Endothelial cell (in vitro differentiated cells): ENCODE measurements around the gene PHKG2. TPM values are rescaled to one million over a fixed set of nuclear protein-coding genes. Genes with fewer than 3 reads are reported as not detected.

ENCODE experiments used
- DNase-seq: peaks from one replicate; pipeline ENCODE4 v3.0.0; 2021; ENCODE audit warnings: low spot score
- H3K27ac Mint-ChIP-seq: one replicate; pipeline ENCODE4 v1.8.0; 2021; ENCODE audit warnings: mixed read lengths, inconsistent platforms; ENCODE audit not compliant: unreplicated experiment
- H3K27me3 Mint-ChIP-seq: one replicate; pipeline ENCODE4 v1.8.0; 2021; ENCODE audit warnings: mild to moderate bottlenecking, moderate library complexity, mixed read lengths, inconsistent platforms; ENCODE audit not compliant: unreplicated experiment
- H3K36me3 Mint-ChIP-seq: one replicate; pipeline ENCODE4 v1.8.0; 2021; ENCODE audit warnings: mild to moderate bottlenecking, low read depth, mixed read lengths, inconsistent platforms; ENCODE audit not compliant: unreplicated experiment
- H3K4me1 Mint-ChIP-seq: one replicate; pipeline ENCODE4 v1.8.0; 2021; ENCODE audit warnings: mild to moderate bottlenecking, mixed read lengths, inconsistent platforms; ENCODE audit not compliant: unreplicated experiment
- H3K4me3 Mint-ChIP-seq: one replicate; pipeline ENCODE4 v1.8.0; 2021; ENCODE audit warnings: mild to moderate bottlenecking, mixed read lengths, inconsistent platforms; ENCODE audit not compliant: unreplicated experiment
- H3K9me3 Mint-ChIP-seq: one replicate; pipeline ENCODE4 v1.8.0; 2021; ENCODE audit warnings: mixed read lengths, inconsistent platforms; ENCODE audit not compliant: unreplicated experiment
- total RNA-seq: library from RNA; stranded (reverse); fragmentation: NEBNext Ultra II Directional; extraction: Animal tissue kit (Norgen Biotek cat#: 25700); gene quantifications from one replicate; pipeline ENCODE4 v1.2.1, GENCODE V29; 2021; ENCODE audit not compliant: unreplicated experiment
- TF ChIP-seq, protein P1 (sequence below): fragments of 200-600 bp; sonication (generic); IDR thresholded peaks from one replicate; pipeline ENCODE4 v1.5.0; 2021; ENCODE audit warnings: antibody characterized with exemption; ENCODE audit not compliant: unreplicated experiment

The PHKG2 gene
- total RNA-seq, 1 donor from 2014 or later = 27.5 TPM

DNA sequence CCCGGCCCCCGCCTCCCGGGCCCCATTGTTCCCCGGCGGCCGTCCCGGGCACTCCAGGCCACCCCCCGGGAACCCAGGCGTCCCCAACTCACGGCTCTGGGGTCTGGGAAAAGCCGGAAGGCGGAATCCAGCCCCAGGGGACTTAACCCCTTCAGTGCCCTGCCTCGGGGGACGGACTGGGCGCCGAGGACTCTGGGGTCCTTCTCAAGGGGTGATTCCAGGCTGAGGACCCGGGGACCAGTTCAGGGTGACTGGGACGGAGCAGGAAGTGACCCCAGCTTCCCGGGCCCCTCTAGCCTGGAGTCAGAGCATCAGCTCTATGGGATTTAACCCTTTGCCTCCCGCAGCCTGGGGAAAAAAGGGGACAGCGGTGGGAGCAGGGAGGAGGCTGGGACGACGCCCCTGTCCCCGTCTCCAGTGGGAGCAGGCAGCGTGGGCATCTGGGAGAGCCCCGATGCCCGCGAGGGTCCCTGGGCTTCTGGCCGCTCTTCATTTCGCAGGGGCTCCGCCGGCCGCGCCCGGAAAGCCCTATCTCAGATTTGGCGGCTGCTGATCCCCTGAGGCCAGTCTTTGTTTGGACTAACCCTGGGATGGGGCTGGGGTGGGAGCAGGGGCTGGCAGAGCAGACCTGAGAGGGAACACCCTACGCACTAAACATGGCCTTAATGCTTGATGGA lies 38.8 kb downstream of the PHKG2 start, which contains the start of gene ZNF629:
TSS of gene ZNF629 (minus strand) at position 270 of the 677 bp plus-strand sequence. CDS start 2,723 bp downstream, outside the sequence.
- Mint-ChIP-seq H3K27me3 (peaks cover 8% of the 10 kb centered on the region), H3K4me1 (peaks cover 15% of the 10 kb centered on the region), H3K9me3 (no peaks in the 10 kb centered on the region), H3K36me3 (peaks cover 13% of the 10 kb centered on the region), H3K4me3 (peak within 1 kb of the TSS; percentile 91), H3K27ac (peak within 1 kb of the TSS; percentile 67)
- DNase-seq = peak; percentile 59
- TF ChIP-seq, protein P1, sequence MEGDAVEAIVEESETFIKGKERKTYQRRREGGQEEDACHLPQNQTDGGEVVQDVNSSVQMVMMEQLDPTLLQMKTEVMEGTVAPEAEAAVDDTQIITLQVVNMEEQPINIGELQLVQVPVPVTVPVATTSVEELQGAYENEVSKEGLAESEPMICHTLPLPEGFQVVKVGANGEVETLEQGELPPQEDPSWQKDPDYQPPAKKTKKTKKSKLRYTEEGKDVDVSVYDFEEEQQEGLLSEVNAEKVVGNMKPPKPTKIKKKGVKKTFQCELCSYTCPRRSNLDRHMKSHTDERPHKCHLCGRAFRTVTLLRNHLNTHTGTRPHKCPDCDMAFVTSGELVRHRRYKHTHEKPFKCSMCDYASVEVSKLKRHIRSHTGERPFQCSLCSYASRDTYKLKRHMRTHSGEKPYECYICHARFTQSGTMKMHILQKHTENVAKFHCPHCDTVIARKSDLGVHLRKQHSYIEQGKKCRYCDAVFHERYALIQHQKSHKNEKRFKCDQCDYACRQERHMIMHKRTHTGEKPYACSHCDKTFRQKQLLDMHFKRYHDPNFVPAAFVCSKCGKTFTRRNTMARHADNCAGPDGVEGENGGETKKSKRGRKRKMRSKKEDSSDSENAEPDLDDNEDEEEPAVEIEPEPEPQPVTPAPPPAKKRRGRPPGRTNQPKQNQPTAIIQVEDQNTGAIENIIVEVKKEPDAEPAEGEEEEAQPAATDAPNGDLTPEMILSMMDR = no peak

GRCh38 chr16:30787613-30788378 lies 39.6 kb downstream of the PHKG2 start:
- H3K27ac Mint-ChIP-seq = peak overlapping the region; percentile 67
- no peak for DNase-seq
- TF ChIP-seq, protein P1 = no peak

GRCh38 chr16:30793508-30794069 lies 45.4 kb downstream of the PHKG2 start:
- H3K27ac Mint-ChIP-seq = no peak overlapping the region
- no peaks in the 10 kb centered on the region for H3K9me3 Mint-ChIP-seq
- H3K4me1 Mint-ChIP-seq = no peaks in the 10 kb centered on the region
- TF ChIP-seq, protein P1 = no peak
- DNase-seq = no peak
- no peaks in the 10 kb centered on the region for H3K27me3 Mint-ChIP-seq
- H3K36me3 Mint-ChIP-seq = no peaks in the 10 kb centered on the region
- no peak overlapping the region for H3K4me3 Mint-ChIP-seq

More at GRCh38 chr16:30787613-30788378, 39.6 kb downstream of the PHKG2 start:
- Mint-ChIP-seq H3K36me3 (peaks cover 13% of the 10 kb centered on the region), H3K4me3 (peak overlapping the region; percentile 91), H3K27me3 (peaks cover 8% of the 10 kb centered on the region), H3K4me1 (peaks cover 15% of the 10 kb centered on the region), H3K9me3 (no peaks in the 10 kb centered on the region)

DNA sequence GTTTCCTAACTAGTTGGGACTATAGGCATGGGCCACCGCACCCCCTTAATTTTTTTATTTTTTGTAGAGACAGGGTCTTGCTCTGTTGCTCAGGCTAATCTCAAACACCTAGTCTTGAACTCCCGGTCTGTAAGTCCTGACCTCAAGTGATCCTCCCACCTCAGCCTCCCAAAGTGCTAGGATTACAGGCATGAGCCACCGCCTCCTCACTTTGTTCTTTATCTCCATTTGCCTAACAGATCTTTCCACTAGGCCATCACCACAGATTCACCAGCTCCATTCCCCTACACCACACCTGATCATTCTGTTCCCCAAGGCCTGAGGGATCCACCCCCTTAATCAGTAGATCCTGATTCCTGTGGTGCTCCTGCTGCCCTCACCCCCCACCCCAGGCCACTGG lies 46.4 kb downstream of the PHKG2 start:
- H3K4me3 Mint-ChIP-seq = no peak overlapping the region
- TF ChIP-seq, protein P1 = no peak
- H3K27ac Mint-ChIP-seq = no peak overlapping the region
- H3K4me1 Mint-ChIP-seq = no peaks in the 10 kb centered on the region
- no peak for DNase-seq
- no peaks in the 10 kb centered on the region for H3K27me3 Mint-ChIP-seq
- no peaks in the 10 kb centered on the region for H3K36me3 Mint-ChIP-seq
- no peaks in the 10 kb centered on the region for H3K9me3 Mint-ChIP-seq
